CD4-positive, alpha-beta T cell treated with Interferon alpha-2 for 1 hour (primary cell): ENCODE results near the gene IGF2R.
"Not testable (repeated sequence)": the region's sequence is repeated elsewhere in the genome, so short reads cannot be mapped to it uniquely, and the experiment has no call there.

ENCODE experiments used
- DNase-seq, 2 donors: peaks; one replicate each; pipeline ENCODE4 v3.0.0-alpha.2; 2020 to 2022

Gene IGF2R

GRCh38 chr6:160129881-160130615 lies 161.2 kb downstream of the IGF2R start:
- no peak for DNase-seq

GRCh38 chr6:160130729-160131484 lies 162.0 kb downstream of the IGF2R start:
- no peak for DNase-seq

GRCh38 chr6:160131636-160132296 lies 162.9 kb downstream of the IGF2R start:
- DNase-seq, result no peak

- no peak for DNase-seq
These were observed 163.4 kb downstream of the IGF2R start for GRCh38 chr6:160132297-160132637.

- no peak for DNase-seq
These were observed 164.0 kb downstream of the IGF2R start for GRCh38 chr6:160132776-160133338.

- DNase-seq, result no peak
These were observed 164.8 kb downstream of the IGF2R start for GRCh38 chr6:160133441-160134336.

- not testable (repeated sequence) for DNase-seq
These were observed 165.5 kb downstream of the IGF2R start for GRCh38 chr6:160134337-160134751.

GRCh38 chr6:160134779-160135547 lies 166.1 kb downstream of the IGF2R start:
- DNase-seq, result no peak

- DNase-seq, result no peak
These were observed 167.2 kb downstream of the IGF2R start for GRCh38 chr6:160135907-160136655.

- no peak for DNase-seq
These were observed 168.5 kb downstream of the IGF2R start for GRCh38 chr6:160137130-160137988.

GRCh38 chr6:160137989-160138835 lies 169.3 kb downstream of the IGF2R start:
- DNase-seq, result peak; percentile 33 to 71

GRCh38 chr6:160138839-160139419 lies 170.0 kb downstream of the IGF2R start:
- no peak for DNase-seq

- DNase-seq, result no peak
These were observed 170.6 kb downstream of the IGF2R start for GRCh38 chr6:160139420-160139851.

- DNase-seq, result not testable (repeated sequence)
These were observed 171.6 kb downstream of the IGF2R start for GRCh38 chr6:160140493-160140892.

- DNase-seq, result no peak
These were observed 172.3 kb downstream of the IGF2R start for GRCh38 chr6:160141001-160141726.

GRCh38 chr6:160142115-160142715 lies 173.3 kb downstream of the IGF2R start:
- DNase-seq, result no peak

- DNase-seq, result no peak
These were observed 177.7 kb downstream of the IGF2R start for GRCh38 chr6:160146454-160147145.
